NCI-H2171 (cell line): Measurements from ENCODE around the gene GTPBP1.

Source experiments
- DNase-seq: peaks from one replicate; lab custom pipeline; 2025; lab: John Stamatoyannopoulos, UW

Gene GTPBP1

DNA sequence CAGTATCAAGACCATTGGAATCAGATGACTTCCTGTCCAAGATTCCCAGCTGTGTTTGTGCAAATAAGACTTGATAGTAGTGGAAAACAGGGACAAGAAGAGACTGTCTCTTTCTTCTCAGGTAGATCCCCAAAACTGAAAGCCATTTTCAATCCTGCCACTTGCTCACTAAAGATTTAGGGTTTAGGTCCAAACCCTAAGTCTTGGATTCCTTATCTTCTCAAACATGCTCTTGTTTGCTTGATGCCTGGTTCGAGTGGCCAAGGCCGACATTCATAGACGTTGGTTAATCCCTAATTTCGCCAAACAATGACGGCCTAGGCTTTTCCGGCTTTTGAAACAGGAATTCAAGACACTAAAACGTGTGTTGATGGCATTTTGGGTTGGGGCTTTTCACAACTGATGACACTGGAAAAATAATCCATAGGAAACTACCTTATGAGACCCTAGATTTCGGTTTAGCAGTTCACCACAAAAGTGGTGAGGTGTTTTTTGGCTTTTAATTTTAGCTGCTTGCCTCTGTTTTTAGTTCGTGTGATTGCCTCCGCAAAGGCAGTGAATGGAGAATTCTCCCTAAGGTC, 1.0 kb upstream of the GTPBP1 start:
- DNase-seq = no peak

DNA sequence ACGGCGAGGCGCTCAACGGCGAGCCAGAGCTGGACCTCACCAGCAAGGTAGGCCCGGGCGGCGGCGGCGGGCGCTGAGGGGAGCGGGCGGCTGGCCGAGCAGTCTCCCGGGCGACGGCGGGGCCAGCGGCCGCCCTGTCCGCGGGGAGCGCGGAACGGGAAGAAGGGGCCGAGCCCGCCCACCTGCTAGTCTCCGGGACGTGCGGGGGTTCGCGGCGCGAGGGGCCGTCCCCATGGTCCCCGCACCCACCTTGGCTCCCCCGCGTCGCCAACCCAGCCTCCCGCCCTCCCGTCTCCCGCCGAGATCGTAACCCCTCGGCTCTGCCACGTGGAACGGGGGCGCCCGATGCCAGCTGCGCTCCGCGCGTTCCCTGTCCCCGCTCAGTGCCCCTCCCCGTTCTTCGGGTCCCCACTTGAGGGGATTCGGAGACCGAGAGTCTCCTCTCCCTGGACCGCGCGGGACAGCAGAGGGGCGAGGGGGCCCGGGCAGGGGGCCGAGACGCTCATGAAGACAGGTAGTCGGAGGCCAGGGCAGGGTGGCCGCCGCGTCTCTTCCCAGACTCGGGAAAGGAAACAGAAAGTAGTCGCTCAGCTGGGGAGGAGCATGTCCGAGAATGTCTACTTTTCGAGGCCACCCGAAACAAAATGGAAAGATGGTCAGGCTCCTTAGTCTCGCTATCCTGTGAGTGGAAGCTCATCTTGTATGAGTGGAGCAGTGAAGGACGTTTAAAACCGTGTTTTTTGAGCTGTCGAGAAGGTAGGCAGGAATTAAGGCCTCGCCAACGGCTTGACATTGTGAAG, 557 bp downstream of the GTPBP1 start:
- DNase-seq = peak; percentile 23

DNA sequence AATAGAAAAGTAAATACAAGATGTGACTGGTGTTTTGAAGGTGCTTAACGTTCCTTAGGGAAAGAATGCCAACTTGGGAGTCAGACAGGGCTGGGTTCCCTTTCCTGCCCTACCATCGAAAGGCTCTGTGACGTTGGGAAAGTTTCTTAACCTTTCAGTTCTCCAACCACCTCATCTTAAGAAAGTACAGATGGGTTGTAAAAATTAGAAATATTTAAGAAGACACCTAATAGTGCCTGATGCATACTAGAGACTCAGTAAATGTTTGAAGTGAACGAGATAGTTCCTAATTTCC, 1.1 kb downstream of the GTPBP1 start:
- DNase-seq = no peak

DNA sequence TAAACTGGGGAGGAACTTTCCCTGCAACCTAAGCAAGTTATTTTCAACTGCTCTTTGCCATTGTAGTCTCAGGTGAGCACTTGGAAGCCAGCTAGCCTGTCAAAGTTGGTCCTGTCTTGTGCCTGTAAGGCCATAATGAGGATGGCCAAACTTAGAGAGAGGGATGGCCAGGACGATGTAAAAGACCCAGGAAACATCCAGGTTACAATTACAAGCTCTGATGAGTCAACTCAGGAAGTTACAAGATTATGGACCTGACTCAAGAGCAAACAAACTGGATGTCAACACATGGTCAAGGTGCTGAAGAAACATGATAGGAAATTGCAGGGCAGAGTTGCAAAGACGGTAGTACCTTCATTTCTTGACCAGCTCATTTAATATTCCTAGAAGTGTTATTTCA, 1.6 kb downstream of the GTPBP1 start:
- DNase-seq = no peak

DNA sequence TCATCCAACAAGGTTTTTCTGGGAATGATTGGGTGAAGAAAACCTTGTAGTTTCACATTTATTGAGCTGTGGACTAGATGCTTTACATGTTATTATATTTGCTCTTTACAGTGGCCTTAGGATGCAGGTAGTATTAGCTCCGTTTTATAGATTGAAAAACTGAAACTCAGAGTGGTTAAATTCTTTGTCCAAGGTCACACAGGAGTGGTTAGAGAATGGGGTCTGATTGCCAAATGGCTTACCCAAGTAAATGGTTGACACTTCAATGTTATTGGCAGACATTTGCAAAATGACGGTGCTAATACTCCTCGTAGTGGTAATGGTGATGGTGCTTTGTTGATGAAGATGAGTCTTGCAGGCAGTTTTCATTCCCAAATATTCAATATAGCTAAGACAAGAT, 2.2 kb downstream of the GTPBP1 start:
- DNase-seq = no peak

DNA sequence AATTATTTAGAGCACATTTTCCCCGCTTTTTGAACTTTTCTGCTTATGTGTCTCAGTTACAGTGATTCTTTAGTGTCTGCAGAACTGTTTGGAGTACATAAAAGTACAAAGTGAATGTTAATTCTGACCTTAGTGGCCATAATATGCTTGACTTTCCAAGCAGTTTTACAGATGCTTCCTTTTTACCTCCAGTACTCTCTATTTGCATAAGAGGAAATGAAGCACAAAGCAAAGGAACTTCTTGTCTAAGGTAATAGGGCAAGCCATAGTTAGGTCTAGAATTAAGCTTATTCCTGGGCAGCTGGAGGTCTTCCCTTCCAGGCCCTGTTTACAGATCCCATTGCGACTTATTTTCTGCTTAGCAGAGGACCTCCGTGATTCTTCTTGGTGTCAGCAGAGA, 3.6 kb downstream of the GTPBP1 start:
- DNase-seq = no peak

DNA sequence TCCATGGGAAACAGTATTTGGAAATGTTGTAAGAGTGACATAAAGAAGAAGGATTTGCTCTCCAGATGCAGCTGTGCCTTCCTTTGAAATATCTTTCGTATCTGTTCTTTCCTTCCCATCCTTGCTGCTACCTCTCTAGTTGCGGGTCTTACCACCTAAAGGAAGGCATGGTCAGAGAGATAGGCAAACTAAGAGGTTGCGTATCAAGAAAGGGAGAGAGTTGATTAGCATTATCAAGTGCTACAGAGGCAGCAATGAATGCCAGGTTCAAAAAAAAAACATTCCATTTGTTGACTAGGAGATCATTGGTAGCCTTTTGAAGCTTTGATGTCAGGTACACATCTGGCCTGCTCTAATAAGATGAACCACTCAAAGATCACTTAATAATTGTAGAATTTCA, 4.6 kb downstream of the GTPBP1 start:
- no peak for DNase-seq

DNA sequence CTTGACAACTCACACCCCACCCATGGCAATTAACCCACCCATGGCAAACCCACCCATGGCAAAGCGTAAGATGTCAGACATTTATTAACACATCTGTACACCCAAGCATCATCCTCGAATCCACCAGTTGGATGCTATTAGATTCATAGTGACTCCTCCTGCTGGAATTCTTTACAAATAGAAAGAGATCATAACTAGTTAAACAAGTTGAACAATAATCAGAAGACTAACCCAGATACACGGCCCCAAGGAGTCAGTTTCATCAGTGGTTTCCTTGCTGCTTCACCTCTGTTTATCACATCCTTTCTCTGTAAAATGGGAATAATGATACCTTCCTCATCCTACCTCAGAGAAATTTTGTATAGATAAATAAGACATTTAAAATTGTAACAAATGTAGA, 5.1 kb downstream of the GTPBP1 start:
- DNase-seq = no peak

DNA sequence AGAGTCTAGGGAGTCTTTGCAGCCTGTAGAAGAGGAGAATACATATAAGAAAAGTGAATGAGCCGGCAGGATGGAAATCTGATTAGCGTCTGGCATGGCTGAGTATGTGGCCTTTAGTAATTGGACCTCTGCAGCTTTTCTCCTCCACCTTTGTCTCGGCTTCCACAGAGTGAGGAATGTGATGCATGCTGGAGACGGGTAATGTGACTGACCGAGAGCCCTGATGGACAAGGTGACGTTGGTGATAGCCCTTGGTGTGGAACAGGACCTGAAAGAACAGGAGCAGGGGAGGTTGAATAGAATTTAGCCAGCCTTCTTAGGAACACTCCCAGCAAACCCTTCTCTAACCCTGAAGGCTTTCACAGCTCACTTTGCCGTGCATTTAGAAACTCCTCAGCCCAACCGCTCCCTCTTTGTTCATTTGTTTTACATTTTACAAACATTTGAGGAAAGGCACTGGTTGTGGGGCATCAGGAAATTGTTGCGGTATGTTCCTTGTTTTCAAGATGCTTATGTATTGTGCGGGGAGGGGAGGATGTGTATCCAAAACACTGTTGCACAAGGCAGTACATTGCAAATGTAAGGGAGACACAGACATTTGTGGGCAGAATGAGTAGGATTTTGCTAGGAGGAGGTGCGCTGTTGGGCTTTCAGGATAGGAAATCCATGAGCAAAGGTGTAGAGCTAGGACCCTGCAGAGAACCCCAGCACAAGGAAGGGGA, 6.9 kb downstream of the GTPBP1 start:
- no peak for DNase-seq

DNA sequence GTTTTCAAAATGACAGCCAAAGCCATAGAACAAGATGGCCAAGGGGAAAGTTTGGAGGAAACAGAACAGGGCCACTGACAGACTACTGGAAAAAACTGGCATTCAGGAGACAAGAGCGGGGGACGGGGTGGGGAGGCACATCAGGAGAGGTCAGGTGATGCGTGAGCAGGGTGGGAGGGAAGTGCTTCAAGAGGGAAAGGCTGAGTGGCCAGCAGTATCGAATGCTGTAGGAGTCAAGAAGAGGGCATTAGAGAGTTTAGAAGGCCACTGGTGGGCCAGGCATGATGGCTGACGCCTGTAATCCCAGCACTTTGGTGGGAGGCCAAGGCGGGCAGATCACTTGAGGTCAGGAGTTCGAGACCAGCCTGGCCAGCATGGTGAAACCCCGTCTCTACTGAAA, 8.2 kb downstream of the GTPBP1 start:
- DNase-seq = no peak

DNA sequence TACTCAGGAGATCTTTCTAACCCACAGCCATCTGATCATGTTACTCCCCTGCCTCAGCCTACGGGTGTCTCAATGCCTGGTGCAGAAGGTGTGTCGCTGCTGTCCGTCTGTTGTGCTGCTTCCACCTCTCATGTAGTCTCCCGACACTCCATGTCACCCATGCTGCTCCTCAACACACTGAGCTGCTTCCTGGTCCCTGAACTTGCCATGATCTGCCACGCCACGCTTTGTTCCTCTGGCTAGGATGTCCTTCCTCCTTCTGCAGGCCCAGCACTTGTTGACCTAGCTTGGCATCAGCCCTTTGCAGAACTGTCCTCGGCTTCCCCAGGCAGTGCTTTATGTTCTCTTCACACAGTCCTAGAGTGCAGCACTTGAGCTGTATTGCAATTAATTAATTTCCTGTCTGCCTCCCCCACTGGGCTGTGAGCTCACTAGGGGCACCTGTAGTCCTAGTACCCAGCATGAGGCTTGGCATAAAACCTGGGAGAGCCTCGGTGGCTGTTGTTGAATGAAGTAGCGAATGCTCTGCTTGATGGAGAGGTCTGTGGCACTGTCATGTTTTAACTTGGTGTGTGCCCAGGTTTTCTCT, 9.5 kb downstream of the GTPBP1 start:
- no peak for DNase-seq

DNA sequence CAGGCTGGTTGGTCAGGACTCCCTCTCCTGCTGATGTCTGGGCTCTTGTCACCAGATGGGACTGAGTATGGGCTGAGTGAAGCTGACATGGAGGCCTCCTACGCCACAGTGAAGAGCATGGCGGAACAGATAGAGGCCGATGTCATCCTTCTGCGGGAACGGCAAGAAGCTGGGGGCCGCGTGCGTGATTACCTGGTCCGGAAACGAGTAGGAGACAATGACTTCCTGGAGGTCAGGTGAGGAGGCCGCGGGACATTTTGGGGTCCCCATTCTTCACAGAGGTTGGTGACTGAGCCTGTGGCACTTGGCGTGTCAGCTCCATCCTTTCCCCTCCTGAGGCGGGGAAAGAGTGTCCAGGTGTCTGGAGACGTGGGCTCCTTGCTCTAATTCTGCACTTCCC, 10.1 kb downstream of the GTPBP1 start:
- DNase-seq = no peak

DNA sequence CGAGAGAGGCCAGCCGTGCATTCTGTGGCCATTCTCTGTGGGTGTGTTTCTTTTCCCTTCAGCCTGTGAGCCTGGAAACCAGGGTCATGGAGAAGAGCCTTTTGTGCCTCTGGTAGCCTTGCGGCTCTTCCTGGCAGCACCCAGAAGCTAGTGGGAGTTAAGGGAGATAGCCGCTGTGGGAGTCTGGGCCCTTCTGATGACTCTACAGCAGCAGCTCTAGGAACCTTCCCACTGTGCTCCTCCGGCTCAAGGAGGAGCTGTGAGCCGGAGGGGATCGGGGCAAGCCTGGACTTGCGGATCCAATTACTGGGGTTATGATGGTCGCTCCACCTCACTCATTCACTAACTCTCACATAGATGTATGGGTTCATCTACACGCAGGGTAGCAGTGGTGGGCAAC, 10.5 kb downstream of the GTPBP1 start:
- no peak for DNase-seq

DNA sequence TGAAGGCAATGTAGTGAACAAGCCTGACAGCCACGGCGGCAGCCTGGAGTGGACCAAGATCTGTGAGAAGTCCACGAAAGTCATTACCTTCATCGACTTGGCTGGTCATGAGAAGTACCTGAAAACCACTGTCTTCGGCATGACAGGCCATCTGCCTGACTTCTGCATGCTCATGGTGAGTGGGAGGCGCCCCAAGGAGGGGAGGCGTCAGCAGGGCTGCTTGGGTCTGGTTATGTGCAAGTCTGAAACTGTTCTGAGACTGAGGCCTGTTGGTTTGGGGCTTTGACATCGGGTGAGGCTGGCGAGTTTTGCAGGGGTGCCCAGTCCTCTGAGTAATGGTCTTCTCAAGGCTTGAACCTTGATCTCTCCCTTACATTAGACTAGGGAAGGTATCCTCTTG, 11.1 kb downstream of the GTPBP1 start:
- DNase-seq = no peak

DNA sequence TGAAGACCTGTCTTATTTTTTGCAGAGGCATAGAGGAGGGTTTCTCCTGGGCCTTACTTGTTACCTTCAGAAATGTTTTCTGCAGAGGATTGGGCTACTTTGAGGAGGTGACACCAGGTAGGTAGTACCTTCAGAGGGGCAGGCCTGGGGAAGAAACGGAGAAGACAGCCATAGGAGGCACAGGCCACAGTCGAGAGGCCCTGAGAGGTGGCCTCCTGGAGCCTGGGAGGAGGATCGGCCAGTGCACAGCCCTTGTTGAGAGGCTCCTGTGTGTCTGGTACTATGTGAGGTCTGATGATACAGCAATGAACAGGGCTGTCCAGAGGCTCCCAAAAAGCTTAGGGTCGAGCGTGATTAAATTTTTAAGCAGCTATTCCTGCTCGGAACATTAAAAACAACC, 11.5 kb downstream of the GTPBP1 start:
- DNase-seq = no peak

DNA sequence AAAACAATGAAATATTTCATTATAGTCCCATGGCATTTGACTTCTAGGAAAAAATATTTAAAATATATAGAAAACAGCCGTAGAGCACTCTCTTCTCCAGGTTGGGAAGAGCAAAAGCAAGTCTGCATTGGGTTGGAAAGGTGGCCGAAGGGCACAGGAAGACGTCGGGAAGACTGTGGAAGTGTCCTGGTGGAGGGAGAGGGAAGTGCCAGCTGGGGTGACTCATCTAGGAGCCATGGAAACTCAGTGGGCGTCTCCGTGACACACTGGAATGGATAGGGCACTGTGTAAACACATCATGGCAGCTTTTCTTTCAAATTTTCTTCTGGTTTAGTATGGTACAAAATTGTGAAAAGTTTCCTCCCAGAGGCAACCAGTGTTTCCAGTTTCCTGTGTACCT, 12.7 kb downstream of the GTPBP1 start:
- no peak for DNase-seq

DNA sequence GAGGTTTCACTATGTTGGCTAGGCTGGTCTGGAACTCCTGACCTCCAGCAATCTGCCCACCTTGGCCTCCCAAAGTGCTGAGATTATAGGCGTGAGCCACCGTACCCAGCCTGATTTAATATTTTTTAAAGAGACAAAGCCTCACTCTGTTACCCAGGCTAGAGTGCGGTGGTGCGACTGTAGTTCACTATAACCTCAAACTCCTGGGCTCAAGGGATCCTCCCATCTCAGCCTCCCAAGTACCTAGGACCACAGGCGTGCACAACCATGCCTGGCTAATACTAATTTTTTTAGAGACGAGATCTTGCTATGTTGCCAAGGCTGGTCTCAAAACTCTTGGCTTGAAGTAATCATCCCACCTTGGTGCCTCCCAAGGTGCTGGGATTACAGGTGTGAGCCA, 13.5 kb downstream of the GTPBP1 start:
- DNase-seq = no peak

DNA sequence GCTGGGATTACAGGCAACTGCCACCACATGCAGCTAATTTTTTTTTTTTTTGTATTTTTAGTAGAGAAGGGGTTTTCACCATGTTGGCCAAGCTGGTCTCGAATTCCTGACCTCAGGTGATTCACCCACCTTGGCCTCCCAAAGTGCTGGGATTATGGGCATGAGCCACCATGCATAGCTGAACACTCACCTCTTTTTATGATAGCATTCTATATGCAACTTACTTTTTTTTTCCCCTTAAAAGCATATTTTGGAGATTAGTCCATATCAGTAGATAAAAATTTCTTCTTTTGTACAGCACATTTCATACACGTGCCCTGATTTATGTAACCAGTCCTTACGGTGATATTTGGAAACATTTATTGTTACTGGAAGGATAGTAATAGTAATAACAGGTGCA, 14.6 kb downstream of the GTPBP1 start:
- DNase-seq = no peak

DNA sequence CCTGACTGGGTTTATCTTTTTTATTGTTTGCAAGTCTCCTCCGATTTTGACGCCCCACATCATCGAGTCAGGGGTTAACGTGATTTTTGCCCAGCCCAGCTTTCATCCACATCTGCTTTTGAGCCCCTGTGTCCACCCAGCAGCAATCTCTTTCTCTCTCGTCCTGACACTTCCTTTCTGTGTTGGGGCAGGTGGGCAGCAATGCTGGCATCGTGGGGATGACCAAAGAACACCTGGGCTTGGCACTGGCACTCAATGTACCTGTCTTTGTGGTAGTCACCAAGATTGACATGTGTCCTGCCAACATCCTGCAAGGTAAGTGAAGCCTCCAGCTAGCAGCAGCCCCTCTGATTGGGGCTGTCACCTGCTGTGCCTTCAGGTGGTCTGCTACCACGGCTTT, 15.8 kb downstream of the GTPBP1 start:
- DNase-seq = no peak

DNA sequence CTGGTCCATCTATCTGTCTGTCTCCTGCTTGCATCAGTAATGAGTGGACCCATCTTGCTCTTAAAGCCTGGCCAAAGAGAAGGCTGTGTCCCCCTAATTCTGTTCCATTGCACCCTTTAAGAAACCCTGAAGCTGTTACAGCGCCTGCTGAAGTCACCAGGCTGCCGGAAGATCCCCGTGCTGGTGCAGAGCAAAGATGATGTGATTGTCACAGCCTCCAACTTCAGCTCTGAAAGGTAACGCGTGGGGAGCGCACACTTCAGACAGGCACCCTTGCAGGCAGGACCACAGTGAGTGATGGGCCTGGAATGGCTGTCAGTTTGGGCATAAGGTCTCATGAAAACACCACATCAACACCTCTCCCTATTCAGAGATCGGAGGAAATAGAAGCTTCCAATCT, 18.4 kb downstream of the GTPBP1 start:
- no peak for DNase-seq

DNA sequence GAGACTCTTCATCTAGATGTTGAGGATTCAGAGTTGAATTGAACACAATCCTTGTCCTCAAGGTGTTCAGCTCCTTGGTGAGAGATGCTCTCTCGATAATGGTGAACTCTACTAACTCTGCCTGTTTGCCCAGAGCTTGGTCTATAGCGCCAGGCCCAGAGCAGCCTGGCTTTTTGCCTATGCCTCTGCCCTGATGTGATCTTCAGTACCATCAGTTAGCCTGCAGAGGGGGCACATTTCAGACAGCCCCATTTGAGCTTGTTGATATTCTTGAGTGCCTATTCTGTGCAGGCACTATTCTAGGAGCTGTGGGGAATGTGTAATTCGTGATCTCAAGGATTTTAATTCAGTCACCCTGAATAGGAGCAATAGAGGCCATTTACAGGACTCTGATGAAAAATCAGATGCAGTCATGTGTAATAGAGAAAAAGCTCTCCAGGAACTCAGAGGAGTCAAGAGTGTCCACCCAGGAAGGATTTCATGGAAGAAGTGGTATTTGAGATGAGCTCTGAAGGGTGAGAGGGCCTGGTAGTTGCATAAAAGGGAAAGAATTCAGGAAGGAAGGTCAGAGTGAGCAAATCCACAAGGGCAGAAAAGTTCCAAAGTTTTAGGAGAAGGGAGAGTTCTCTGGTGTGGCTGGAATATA, 19.3 kb downstream of the GTPBP1 start:
- no peak for DNase-seq

DNA sequence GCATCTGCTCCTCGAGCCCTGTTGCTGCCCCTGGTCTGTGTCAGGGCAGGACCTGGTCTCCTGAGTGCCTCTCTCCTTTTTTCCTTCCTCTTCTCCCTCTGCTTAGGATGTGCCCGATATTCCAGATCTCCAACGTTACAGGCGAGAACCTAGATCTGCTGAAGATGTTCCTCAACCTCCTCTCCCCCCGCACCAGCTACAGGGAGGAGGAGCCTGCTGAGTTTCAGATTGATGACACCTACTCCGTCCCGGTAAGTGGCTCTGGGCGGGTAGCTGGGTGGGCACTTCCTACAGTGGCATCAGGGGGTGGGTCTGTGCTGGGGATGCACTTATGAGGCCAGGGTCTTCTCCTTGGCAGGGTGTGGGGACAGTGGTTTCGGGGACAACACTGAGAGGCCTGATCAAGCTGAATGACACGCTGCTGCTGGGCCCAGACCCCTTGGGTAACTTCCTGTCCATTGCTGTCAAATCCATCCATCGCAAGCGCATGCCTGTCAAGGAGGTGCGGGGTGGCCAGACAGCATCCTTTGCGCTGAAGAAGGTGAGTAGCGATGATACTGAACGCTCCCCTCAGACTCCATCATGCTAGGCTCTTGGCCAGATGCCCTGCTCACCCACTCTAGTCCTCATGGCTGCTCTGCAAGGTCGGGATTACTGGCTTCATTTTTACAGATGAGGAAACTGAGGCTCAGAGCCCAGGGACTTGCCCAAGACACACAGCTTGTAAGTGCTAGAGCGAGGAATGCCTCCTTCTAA, 20.3 kb downstream of the GTPBP1 start:
- DNase-seq = no peak
